Thyroid gland (tissue), 4 donors: ENCODE results near the gene GATB.

Source experiments
- CTCF ChIP-seq, 6 experiments: fragments of 200-600 bp in 3 of 6; fragments of 450-650 bp in 3 of 6; sonication (generic) in 3 of 6; IDR thresholded peaks; one replicate each; pipeline ENCODE4 v1.5.1; 2016 to 2019; ENCODE audit warnings: antibody characterized with exemption in 6 of 6, mild to moderate bottlenecking in 2 of 6, inconsistent platforms in 1 of 6, moderate library complexity in 1 of 6
- POLR2A ChIP-seq, 2 donors: fragments of 450-650 bp; IDR thresholded peaks; one replicate each; pipeline ENCODE4 v1.6.1; 2017; ENCODE audit warnings: antibody characterized with exemption in 2 of 2, mild to moderate bottlenecking in 2 of 2, moderate library complexity in 1 of 2

- TF ChIP-seq CTCF (IDR thresholded peaks at IDR 0.05) (no peak), POLR2A (IDR thresholded peaks at IDR 0.05) (no peak)
Observed at GRCh38 chr4:151649479-151649878, 111.3 kb downstream of the GATB start.
